Ascending aorta (tissue), 2 donors: Measurements from ENCODE around the gene ADRB2. TPM values are rescaled to one million over a fixed set of nuclear protein-coding genes. Genes with fewer than 3 reads are reported as not detected.

ENCODE experiments used
- DNase-seq, 2 donors: peaks; one replicate each; pipeline ENCODE4 v3.0.0-alpha.2; 2019; ENCODE audit warnings: low spot score in 2 of 2
- H3K27ac ChIP-seq, 2 donors: fragments of 200-600 bp; sonication (generic); one replicate each; pipeline ENCODE4 v1.5.1; 2016 to 2017; ENCODE audit warnings: mild to moderate bottlenecking in 1 of 2
- H3K27me3 ChIP-seq: fragments of 200-600 bp; sonication (generic); one replicate; pipeline ENCODE4 v1.5.1; 2017
- H3K36me3 ChIP-seq, 2 donors: fragments of 200-600 bp; sonication (generic); one replicate each; pipeline ENCODE4 v1.5.1; 2016
- H3K4me1 ChIP-seq, 2 donors: fragments of 200-600 bp; sonication (generic); one replicate each; pipeline ENCODE4 v1.5.1; 2016 to 2017; ENCODE audit warnings: mild to moderate bottlenecking in 1 of 2
- H3K4me3 ChIP-seq, 2 donors: fragments of 200-600 bp; sonication (generic); one replicate each; pipeline ENCODE4 v1.5.1; 2016 to 2017; ENCODE audit warnings: mild to moderate bottlenecking in 1 of 2
- H3K9me3 ChIP-seq, 2 donors: fragments of 200-600 bp; sonication (generic); one replicate each; pipeline ENCODE4 v1.5.1; 2016
- intact Hi-C: fragments of 100-400 bp; cut with DNase I; formaldehyde crosslinking; loops from one replicate; pipeline ENCODE4 v1.15.1; 2023
- total RNA-seq: library from RNA; depleted of rRNA; stranded (reverse); fragments of >200 nt; gene quantifications from one replicate; pipeline ENCODE4 v1.1.0, GENCODE V29; 2016
- TF ChIP-seq, protein P1 (sequence below), 3 experiments: fragments of 200-600 bp in 2 of 3; fragments of 450-650 bp in 1 of 3; sonication (generic) in 2 of 3; IDR thresholded peaks; one replicate each; pipeline ENCODE4 v1.5.1; 2016 to 2019; ENCODE audit warnings: antibody characterized with exemption in 3 of 3, mild to moderate bottlenecking in 1 of 3, moderate library complexity in 1 of 3

ADRB2 gene
- total RNA-seq, 1 donor from 2014 or later: 11.2 TPM

DNA sequence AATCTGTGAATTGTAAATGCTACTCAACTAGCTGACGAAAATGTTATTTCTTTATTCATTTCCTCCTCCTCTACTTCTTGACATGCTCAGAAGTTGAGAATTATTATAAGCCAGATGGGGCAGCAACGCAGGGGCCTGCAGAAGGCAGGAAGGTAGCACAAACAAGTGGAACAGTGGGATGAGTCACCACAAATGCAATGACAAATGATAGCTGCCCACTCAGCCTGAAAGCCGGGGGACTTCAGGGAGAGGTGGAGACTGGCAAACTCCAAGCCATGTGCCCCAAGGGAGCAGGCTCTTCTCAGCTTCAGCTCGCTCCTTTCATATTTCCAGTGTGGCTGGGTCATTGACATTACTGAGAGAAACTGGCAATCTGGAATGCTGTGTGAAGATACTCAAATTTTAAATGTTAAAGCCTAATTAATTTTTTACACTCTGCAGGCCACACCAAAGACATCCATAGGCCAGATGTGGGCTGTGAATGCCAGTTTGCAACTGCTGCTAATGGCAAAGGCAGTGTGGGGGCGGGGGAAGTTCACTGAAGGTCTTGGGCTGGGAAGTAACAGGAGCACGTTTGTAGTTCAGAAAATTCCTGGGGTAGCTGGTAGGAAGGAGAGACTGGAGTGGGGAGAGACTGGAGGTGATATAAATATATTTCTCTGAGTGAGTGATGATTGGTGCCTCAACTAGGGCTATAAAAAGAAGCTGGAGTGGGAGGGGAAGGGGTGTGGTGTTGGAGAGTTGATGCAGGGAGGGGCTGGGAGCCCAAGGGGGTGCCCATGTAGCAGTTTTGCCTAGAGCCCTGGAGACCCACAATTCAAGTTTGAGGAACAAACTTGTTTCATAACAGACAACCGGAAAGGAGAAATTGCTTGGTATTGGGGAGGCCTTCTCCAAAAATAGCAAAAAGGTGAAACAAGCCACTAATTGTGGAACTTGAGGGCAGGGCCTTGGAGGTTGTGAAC lies 20.8 kb upstream of the ADRB2 start:
- TF ChIP-seq, protein P1, sequence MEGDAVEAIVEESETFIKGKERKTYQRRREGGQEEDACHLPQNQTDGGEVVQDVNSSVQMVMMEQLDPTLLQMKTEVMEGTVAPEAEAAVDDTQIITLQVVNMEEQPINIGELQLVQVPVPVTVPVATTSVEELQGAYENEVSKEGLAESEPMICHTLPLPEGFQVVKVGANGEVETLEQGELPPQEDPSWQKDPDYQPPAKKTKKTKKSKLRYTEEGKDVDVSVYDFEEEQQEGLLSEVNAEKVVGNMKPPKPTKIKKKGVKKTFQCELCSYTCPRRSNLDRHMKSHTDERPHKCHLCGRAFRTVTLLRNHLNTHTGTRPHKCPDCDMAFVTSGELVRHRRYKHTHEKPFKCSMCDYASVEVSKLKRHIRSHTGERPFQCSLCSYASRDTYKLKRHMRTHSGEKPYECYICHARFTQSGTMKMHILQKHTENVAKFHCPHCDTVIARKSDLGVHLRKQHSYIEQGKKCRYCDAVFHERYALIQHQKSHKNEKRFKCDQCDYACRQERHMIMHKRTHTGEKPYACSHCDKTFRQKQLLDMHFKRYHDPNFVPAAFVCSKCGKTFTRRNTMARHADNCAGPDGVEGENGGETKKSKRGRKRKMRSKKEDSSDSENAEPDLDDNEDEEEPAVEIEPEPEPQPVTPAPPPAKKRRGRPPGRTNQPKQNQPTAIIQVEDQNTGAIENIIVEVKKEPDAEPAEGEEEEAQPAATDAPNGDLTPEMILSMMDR (IDR thresholded peaks at IDR 0.05): no peak
- no peaks in the 10 kb centered on the region for H3K36me3 ChIP-seq
- H3K27ac ChIP-seq: no peak overlapping the region
- H3K4me1 ChIP-seq: peaks cover 0 to 18% of the 10 kb centered on the region in 2 donors
- H3K9me3 ChIP-seq: no peaks in the 10 kb centered on the region
- DNase-seq: no peak
- no peaks in the 10 kb centered on the region for H3K27me3 ChIP-seq
- H3K4me3 ChIP-seq: no peak overlapping the region
- intact Hi-C loops: no loop called here

DNA sequence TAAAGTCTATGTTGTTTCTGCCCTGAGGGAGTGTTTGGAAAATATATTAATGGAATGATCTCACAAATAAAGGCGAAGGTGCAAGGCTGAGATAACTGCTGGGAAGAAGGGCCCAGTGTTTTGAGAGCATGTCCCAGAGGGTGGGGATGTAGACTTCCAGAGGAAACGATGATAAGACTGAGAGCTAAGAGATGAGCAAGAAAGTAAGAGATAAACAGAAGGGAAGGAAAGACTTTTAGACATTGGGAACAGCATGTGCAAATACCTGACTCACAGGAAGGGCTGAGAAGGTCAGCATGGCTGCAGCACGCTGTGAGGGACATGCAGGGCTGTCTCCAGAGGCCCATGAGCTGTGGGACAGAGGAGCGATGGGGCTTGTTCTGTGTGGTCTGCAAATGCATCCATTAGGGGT lies 19.9 kb upstream of the ADRB2 start:
- TF ChIP-seq, protein P1 (IDR thresholded peaks at IDR 0.05): no peak
- no peak for DNase-seq
- no peak overlapping the region for H3K27ac ChIP-seq
- no peak overlapping the region for H3K4me3 ChIP-seq
- intact Hi-C loops: no loop called here
- no peaks in the 10 kb centered on the region for H3K27me3 ChIP-seq
- H3K36me3 ChIP-seq: no peaks in the 10 kb centered on the region
- H3K4me1 ChIP-seq: peaks cover 0 to 18% of the 10 kb centered on the region in 2 donors
- no peaks in the 10 kb centered on the region for H3K9me3 ChIP-seq

DNA sequence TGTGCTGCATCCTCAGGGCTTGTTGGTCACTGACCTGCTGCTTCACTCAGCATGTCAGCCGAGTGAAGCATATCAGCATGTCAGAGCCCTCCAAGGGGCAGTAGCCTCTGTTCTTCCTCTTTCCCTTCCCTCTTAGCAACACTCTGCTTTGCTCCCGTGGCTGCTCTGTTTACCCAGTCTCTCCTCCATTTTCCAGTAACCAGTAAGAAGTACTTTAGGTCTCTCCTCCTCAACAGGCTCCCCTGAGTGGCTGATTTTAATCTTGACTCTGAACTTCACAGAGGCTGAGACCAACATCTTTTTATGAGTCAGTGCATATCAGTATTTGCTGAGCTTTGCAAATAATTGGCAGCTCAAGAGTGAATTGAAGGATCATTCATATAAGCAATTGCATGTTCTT lies 18.6 kb upstream of the ADRB2 start:
- TF ChIP-seq, protein P1 (IDR thresholded peaks at IDR 0.05): no peak
- peaks cover 0 to 18% of the 10 kb centered on the region in 2 donors for H3K4me1 ChIP-seq
- H3K9me3 ChIP-seq: no peaks in the 10 kb centered on the region
- no peak for DNase-seq
- H3K27me3 ChIP-seq: no peaks in the 10 kb centered on the region
- no peak overlapping the region for H3K4me3 ChIP-seq
- H3K36me3 ChIP-seq: no peaks in the 10 kb centered on the region
- H3K27ac ChIP-seq: no peak overlapping the region
- intact Hi-C loops: no loop called here

DNA sequence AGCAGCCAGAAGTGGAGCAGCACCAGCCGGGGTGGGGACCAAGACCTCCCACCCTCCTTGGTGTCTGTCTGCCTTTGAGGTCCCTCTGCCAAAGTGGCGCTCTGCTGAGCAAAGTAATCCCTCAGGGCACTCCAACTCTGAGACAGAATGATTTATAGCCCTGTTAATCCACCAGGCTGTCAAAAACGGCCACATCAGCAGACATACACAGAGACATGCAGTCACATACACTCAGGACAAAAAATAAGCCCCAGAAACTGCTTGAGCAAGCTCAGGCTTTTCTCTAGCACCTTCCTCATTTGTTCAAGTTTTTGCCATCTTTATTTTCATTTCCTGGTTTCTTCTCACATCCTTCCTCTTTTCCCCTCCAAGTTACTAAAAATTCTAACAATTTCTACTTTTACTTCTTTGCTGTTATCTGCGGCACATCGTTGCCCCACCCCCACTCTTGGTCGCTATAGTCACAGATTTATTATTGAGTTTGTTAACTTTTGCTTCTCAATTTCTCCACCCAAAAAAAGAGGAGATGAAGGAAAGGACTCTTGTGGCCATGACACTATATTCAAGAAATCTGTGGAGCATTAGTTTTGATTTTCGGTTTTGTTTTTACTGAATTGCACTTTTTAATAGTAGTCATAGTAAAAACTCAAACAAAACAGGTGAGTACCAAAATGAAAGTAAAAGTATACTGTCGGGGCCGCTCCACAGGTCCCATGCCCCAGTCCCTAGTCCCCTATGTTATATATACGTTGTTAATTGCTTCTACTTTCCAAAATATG lies 17.4 kb upstream of the ADRB2 start:
- DNase-seq: no peak
- H3K27ac ChIP-seq: peak overlapping the region in 1 of 2 donors; percentile 47
- H3K36me3 ChIP-seq: no peaks in the 10 kb centered on the region
- intact Hi-C loops: no loop called here
- H3K9me3 ChIP-seq: no peaks in the 10 kb centered on the region
- no peaks in the 10 kb centered on the region for H3K27me3 ChIP-seq
- H3K4me1 ChIP-seq: peaks cover 0 to 18% of the 10 kb centered on the region in 2 donors
- TF ChIP-seq, protein P1 (IDR thresholded peaks at IDR 0.05): no peak
- peak overlapping the region; percentile 6 to 49 for H3K4me3 ChIP-seq

DNA sequence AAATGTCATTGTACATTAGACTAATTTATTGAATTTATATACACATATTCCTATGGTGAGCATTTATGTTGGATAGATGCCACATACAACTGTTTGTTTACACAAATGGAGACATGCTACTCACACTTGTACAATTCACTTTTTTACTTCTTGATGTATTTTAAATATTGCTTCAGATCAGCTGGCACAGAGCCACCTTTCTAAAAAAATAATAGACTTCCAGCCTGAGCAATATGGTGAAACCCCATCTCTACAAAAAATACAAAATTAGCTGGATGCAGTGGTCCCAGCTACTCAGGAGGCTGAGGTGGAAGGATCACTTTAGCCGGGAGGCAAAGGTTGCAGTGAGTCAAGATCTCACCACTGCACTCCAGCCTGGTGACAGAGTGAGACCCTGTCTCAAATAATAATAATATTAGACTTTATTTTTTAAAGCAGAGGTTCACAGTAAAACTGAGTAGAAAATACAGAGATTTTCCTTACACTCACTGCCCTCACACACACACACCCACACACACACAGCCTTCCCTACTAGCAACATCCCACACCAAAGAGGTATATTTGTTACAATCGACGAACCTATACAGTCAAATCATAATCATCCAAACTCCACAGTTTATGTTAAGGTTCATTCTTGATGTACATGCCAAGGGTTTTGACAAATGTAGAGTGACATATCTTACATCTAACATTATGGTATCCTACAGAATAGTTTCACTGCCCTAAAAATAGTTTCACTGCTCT lies 16.5 kb upstream of the ADRB2 start:
- no peaks in the 10 kb centered on the region for H3K9me3 ChIP-seq
- TF ChIP-seq, protein P1 (IDR thresholded peaks at IDR 0.05): no peak
- no peak overlapping the region for H3K27ac ChIP-seq
- peak overlapping the region; percentile 6 to 49 for H3K4me3 ChIP-seq
- no peaks in the 10 kb centered on the region for H3K36me3 ChIP-seq
- no peak for DNase-seq
- no peaks in the 10 kb centered on the region for H3K27me3 ChIP-seq
- H3K4me1 ChIP-seq: peaks cover 0 to 18% of the 10 kb centered on the region in 2 donors
- intact Hi-C loops: no loop called here
